HS-27A (cell line): ENCODE data around the gene AGRP.
"Not testable (repeated sequence)": the region's sequence is repeated elsewhere in the genome, so short reads cannot be mapped to it uniquely, and the experiment has no call there.

Source experiments
- DNase-seq: peaks from one replicate; pipeline ENCODE4 v3.0.0-alpha.2; 2012; ENCODE audit warnings: low read depth, missing footprints

Gene AGRP

GRCh38 chr16:67504031-67505021 lies 21.0 kb upstream of the AGRP start:
- DNase-seq, result no peak

DNA sequence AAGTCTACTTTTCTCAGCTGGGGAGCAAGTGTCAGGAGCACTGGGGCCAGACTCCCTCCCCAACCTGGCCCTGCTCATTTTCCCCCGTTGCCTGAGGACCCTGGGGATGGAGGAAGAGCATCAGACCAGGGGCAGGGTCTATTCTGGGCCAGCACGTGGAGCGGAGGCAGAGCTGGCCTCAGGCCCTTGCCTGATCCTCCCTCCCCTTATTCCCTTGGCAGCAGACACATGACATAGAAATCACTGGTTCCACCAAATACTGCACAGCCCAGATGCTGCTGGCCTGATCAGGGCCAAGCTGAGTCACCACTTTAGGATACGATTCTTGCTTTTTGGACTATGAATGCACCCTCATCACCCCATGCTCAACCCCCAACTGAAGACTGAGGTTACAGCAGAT lies 15.8 kb upstream of the AGRP start:
- no peak for DNase-seq

- DNase-seq, result no peak
Observed at GRCh38 chr16:67490335-67491096, 7.2 kb upstream of the AGRP start.

DNA sequence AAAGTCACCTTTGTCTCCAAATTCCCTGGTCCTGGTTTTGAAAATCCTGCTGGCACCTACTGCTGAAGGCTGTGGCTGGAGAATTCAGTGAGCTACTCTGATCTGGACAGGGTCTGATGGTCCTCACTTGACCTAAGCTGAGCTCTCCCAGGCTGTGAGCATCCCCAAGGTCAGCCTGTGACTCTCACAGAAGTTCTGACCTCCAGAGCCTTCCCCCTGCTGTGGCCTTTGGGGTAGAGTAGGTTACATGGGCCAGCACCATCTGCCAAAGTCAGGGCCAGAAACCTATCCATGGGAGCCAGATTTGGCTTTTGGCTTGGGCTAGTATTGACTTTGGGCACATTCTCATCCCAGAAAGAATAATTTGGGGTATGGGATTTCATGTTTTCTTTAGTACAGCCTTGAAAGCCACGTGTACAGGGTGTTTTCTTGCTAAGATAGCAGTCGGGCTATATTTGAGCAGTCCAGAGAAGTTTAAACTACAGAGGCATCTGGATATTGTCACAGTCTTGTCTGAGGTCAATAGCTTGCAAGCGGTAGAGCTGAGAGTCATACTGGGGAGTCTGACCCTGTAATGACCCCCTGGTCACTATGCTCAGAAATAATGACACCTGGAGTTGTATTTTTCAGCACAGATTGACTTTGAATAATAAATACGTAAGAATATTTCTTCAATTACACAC lies 6.2 kb upstream of the AGRP start:
- DNase-seq, result no peak

DNA sequence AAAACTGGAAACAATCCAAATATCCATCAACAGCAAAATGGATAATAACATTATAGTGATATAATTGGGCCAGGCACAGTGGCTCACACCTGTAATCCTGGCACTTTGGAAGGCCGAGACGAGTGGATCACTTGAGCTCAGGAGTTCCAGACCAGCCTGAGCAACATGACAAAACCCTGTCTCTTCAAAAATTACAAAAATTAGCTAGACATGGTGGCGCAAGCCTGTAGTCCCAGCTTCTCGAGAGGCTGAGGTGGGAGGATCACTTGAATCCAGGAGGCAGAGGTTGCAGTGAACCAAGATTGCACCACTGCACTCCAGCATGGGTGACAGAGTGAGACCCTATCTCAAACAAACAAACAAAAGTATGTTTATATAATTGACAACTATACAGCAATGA lies 4.2 kb upstream of the AGRP start:
- not testable (repeated sequence) for DNase-seq

GRCh38 chr16:67486805-67487204 lies 3.5 kb upstream of the AGRP start:
- DNase-seq, result no peak

GRCh38 chr16:67483731-67484525 lies 581 bp upstream of the AGRP start:
- DNase-seq, result no peak

DNA sequence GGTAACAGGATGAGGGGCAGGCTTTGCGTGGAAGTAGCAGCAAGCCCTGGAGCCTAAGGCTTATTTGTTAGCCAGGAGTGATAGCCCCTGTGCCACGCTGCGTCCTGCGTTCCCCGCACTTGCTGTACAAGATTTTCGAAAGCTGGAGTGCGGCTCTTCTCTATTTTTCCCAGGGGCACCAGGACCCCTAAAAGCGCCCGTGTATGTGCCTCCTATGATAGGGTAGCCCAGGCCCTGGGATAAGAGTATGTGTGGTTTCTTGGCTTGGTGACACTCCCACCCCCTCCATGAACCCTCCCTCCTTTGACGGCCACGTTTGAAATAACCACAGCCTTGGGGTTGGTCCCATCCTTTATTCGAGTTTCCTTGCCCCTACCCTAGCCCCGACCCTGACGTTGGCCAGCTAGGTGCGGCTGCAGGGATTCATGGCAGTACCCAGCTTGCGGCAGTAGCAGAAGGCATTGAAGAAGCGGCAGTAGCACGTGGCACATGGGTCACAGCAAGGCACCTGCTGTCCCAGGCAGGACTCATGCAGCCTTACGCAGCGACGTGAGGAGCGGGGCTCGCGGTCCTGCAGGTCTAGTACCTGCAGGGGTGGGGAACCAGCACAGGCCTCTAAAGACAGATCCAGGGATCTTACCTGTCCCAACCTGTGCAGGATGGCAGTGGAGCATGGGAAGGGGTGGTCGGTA lies 968 bp downstream of the AGRP start:
- no peak for DNase-seq

GRCh38 chr16:67481561-67482232 lies 1.6 kb downstream of the AGRP start:
- no peak for DNase-seq

DNA sequence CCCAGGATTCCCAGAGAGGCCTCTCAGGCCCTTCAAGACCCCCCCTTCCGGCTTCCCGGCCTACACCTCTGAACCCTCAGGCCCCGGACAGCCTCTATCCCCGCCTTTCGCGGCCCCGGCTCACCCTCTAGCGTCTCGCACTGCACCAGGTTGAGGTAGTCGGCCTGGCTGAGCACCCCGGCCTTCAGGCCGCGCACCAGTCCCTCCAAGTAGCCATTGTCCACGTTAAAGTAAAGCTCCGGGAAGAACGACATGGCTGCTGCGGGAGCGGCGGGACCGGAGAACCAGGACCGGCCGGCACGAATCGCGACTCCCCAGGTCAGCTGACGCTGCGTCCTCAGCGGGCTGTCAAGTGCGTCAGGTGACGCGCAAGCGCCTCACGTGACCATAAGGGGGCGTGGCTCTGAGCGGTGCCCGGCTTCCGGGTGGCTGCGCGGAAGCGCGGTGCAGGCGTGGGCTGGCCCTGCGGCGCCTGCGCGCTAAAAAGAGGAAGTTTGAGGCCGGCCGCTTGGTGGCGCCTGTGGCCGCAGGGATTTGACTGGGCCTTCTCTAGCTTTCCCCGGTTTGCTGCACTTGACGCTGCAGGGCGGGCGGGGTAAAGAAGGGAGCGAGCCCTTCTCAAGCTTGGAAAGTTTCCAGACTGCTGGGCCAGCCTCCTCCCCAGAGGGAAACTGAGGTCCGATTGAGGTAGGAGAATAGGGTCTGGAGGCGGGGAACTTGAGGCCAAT lies 2.4 kb downstream of the AGRP start, which contains the start of gene ATP6V0D1:
Gene ATP6V0D1, minus strand, starts transcription at position 325 of the 728 bp plus-strand sequence. Its CDS starts 71 bp downstream, at position 254.
- DNase-seq, result peak; percentile 94

- DNase-seq, result no peak
Observed at GRCh38 chr16:67477960-67478554, 5.3 kb downstream of the AGRP start.

DNA sequence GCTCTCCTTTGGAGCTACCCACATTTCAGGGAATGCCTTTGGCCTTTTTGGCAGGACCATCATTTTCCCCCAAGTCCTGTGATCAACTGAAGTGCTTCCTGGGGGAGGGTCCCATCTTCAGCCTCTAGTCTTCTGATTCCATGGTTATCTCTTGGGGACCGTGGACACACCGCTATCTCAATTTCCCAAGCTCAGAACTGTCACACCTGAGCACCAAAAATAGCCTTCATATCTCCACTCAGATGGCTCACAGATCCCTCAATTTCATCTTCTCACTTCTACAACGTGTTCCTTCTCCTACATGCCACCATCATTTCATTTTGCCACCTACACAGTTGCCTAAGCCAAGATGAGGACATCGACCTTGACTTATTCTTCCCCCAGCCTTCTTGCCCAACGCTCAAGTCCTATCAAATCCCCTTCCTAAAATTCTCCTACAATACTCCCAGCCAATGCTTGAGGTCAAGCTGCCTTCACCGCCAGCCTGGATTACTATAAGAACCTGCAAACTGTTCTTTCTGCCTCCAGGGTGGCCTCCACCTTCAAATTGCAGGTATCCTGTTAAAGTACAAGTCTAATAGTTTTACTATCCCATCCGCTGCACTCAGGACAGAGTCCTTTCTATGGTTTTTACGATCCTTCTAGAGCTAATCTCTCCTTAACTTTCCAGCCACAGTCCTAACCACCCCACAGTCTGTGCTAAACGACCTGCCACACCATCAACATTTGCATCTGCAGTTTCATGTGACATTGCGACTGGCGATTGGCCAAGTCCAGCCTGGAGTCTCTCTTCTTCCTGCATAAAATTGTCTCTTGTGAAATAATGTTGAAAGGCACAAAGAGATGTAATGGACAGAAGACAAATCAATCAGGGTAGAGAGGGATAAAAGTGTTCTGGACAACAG lies 8.5 kb downstream of the AGRP start:
- no peak for DNase-seq

DNA sequence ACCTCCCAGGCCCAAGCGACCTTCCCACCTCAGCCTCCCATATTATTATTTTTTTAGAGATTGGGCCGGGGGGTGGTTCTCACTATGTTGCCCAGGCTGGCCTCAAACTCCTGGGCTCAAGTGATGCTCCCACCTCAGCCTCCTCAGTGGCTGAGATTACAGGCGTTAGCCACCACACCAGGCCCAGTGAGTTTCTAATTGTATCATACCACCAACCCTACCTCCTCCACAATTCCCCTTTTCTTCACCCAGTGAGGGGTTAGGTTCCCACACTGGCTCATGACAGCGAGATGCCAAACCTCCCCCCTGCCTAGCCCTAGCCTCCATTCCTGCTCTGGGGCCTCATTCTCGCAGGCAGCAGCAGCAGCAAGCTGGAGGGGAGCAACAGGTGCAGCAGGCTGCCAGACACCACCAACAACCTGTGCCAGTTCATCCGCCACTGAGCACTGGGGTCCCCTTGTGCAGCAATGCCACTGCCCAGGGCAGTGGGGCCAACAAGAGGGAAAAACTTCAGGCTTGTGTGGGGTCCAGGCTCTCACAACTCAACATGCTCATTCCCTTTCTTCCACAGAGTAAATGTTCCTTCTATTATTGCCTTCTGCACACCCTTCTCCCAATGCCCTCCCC lies 11.5 kb downstream of the AGRP start:
- no peak for DNase-seq

DNA sequence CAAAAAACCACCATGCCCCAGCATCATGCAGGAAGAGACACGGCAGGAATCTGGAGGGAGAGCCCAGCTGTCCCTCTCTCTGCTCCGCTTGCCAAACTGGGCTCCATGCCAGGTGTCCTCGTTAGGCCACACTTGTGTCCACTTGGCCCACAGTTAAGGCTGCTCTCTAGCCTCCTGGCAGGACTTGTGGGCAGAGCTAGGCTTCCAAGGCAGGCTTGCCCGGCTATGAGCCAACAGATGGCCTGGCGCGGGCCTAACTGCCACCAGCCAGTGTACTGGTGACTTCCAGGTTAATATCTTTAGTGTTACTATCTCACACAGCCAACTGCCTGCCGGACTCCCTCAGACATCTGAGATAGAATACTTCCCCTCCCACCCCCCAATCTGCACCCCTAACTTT lies 13.0 kb downstream of the AGRP start:
- DNase-seq, result no peak

DNA sequence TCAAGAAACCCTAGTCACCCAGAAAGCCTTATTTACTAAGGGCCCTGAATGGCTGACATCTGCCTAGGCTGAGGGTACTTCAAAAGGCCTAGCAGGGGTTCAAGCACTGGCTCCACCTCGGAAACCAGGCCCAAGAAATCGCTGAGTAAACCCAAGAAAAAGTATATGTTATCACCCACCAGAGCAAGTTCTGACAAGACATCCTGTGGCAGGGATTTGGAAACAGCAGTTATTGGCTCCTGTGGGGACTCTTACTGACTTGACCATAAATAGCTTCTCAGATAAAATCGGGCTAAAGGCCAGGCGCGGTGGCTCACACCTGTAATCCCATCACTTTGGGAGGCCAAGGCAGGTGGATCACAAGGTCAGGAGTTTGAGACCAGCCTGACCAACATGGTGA lies 14.6 kb downstream of the AGRP start:
- DNase-seq, result no peak

GRCh38 chr16:67466581-67466980 lies 16.8 kb downstream of the AGRP start:
- no peak for DNase-seq

DNA sequence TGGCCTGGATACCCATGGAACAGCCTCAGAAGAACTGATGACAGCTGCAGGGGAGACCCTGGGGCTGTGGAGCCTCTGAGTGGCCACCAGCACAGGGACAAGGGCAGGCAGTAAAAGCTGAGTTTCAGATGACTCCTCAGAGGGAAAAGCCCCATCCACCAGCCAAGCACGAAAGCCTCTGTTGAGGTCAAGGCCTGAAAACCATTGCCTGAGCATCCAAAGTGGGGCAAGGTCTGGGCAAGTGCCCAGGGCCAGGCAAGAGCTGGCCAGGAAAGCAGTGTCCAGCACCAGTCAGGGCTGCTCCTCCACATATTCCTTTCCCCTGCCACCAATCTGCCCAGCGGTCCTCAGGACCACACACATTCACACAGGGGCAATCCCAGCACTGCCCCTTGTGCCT lies 18.8 kb downstream of the AGRP start:
- DNase-seq, result no peak

DNA sequence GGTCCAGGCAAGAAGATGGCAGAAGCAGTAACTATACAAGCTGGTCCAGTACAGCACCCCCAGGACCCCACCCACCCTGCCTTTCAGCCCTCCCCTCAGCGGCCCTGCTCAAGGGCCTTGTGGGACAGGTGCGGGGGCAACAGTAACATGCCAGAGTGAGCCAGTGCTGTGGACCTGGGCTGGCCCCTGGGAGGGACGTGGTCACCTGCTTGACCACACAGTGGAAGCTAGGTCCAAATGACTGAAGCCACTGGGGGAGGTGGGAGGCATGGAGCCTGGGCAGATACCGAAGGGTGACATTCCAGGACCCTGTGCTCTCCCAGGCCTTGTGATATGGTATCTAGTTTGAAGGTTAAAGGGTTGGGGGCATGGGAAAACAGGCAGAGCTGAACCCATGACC lies 19.7 kb downstream of the AGRP start:
- DNase-seq, result no peak
